C4-2B (cell line): Measurements from ENCODE around the gene XNDC1N.
"Not testable (repeated sequence)": the region's sequence is repeated elsewhere in the genome, so short reads cannot be mapped to it uniquely, and the experiment has no call there.

ENCODE experiments used
- CTCF ChIP-seq: fragments of 450-650 bp; conservative IDR thresholded peaks from 2 replicates; pipeline ENCODE4 v1.5.1; 2017; ENCODE audit warnings: mild to moderate bottlenecking
- ZFX ChIP-seq: fragments of 450-650 bp; IDR thresholded peaks from 2 replicates; pipeline ENCODE4 v1.6.1; 2017

GRCh38 chr11:71889181-71889872 lies 39.1 kb downstream of the XNDC1N start:
- not testable (repeated sequence) for TF ChIP-seq CTCF, ZFX
